GM12892 (cell line): Measurements from ENCODE around the gene CD93.

ENCODE experiments used
- POLR2A ChIP-seq: IDR thresholded peaks from 2 replicates; pipeline ENCODE4 v1.6.1; 2011; ENCODE audit warnings: low read depth, low read length, control low read depth
- POLR2AphosphoS5 ChIP-seq: IDR thresholded peaks from 2 replicates; pipeline ENCODE4 v1.6.1; 2011; ENCODE audit warnings: low read depth, low read length, control low read depth
- TAF1 ChIP-seq: IDR thresholded peaks from 2 replicates; pipeline ENCODE4 v1.6.1; 2011; ENCODE audit warnings: low read depth, mild to moderate bottlenecking, control low read depth, low read length, borderline replicate concordance

- TF ChIP-seq POLR2A (no peak), POLR2AphosphoS5 (no peak), TAF1 (no peak)
Measured at GRCh38 chr20:23078351-23079015, 7.6 kb downstream of the CD93 start.
